IMR-90 (cell line): Measurements from ENCODE around the gene C2orf68. TPM values are rescaled to one million over a fixed set of nuclear protein-coding genes. Genes with fewer than 3 reads are reported as not detected.

Experiments used
- ATAC-seq: fragments of 200-7000 bp; cut with Tn5 transposase; 2 replicates; pipeline ENCODE4 v1.9.1; 2020; ENCODE audit warnings: low read depth, mild to moderate bottlenecking, moderate library complexity
- BruUV-seq: library from RNA; stranded (reverse); fragments of 400-500 nt; replicated peaks from 2 replicates; lab custom pipeline; 2021; lab: Mats Ljungman, UMichigan
- CTCF ChIA-PET: fragments of 300-600 bp; formaldehyde crosslinking; extraction: SDS; loops from one replicate; lab custom pipeline; 2021; ENCODE audit warnings: antibody characterized with exemption; lab: Yijun Ruan, JAX
- POLR2A ChIA-PET: fragments of 300-600 bp; sonication (Branson Sonifier 250); formaldehyde crosslinking; loops from one replicate; lab custom pipeline; 2022; ENCODE audit warnings: antibody characterized with exemption; ENCODE audit not compliant: unreplicated experiment; lab: Charles Lee
- DNase-seq: peaks from one replicate; pipeline ENCODE4 v3.0.0; 2013
- H2AFZ ChIP-seq: replicated peaks from 2 replicates; pipeline ENCODE3; 2013; ENCODE audit warnings: low read length, mild to moderate bottlenecking; ENCODE audit not compliant: poor library complexity
- H2AK5ac ChIP-seq: 2 replicates; pipeline ENCODE4 v1.6.1; 2013; ENCODE audit warnings: low read depth, low read length, inconsistent platforms
- H2AK9ac ChIP-seq: replicated peaks from 2 replicates; pipeline ENCODE3; 2013; ENCODE audit warnings: mild to moderate bottlenecking, low read depth, low read length, moderate library complexity; ENCODE audit not compliant: poor library complexity
- H2BK120ac ChIP-seq: 2 replicates; pipeline ENCODE4 v1.6.1; 2013; ENCODE audit warnings: low read depth, low read length, inconsistent platforms
- H2BK15ac ChIP-seq: 3 replicates; pipeline ENCODE4 v1.6.1; 2013; ENCODE audit warnings: low read depth, low read length, inconsistent platforms
- H2BK20ac ChIP-seq: 2 replicates; pipeline ENCODE4 v1.6.1; 2013; ENCODE audit warnings: low read depth, mild to moderate bottlenecking, inconsistent platforms, low read length, moderate library complexity
- H2BK5ac ChIP-seq: 2 replicates; pipeline ENCODE4 v1.6.1; 2013; ENCODE audit warnings: mild to moderate bottlenecking, low read depth, low read length, inconsistent platforms; ENCODE audit not compliant: poor library complexity, severe bottlenecking
- H3K14ac ChIP-seq: replicated peaks from 2 replicates; pipeline ENCODE4 v1.6.1; 2013; ENCODE audit warnings: low read depth, low read length, inconsistent platforms
- H3K18ac ChIP-seq: 2 replicates; pipeline ENCODE4 v1.6.1; 2013; ENCODE audit warnings: low read depth, low read length, control low read depth
- H3K23ac ChIP-seq: 2 replicates; pipeline ENCODE4 v1.6.1; 2013; ENCODE audit warnings: low read depth, low read length, inconsistent platforms
- H3K27ac ChIP-seq: 2 replicates; pipeline ENCODE4 v1.5.1; 2013; ENCODE audit warnings: mild to moderate bottlenecking, control low read depth, low read length; ENCODE audit not compliant: insufficient read depth
- H3K27me3 ChIP-seq: 2 replicates; pipeline ENCODE4 v1.6.1; 2013; ENCODE audit warnings: low read length; ENCODE audit not compliant: control insufficient read depth, insufficient read depth
- H3K36me3 ChIP-seq: 2 replicates; pipeline ENCODE4 v1.6.1; 2013; ENCODE audit warnings: low read length, mixed read lengths; ENCODE audit not compliant: control insufficient read depth, insufficient read depth
- H3K4ac ChIP-seq: 2 replicates; pipeline ENCODE4 v1.6.1; 2013; ENCODE audit warnings: low read depth, low read length, inconsistent platforms
- H3K4me1 ChIP-seq: 2 replicates; pipeline ENCODE4 v1.6.1; 2013; ENCODE audit warnings: low read length, mixed read lengths; ENCODE audit not compliant: control insufficient read depth, insufficient read depth
- H3K4me2 ChIP-seq: 2 replicates; pipeline ENCODE4 v1.6.1; 2013; ENCODE audit warnings: low read depth, mild to moderate bottlenecking, control low read depth, low read length, moderate library complexity
- H3K4me3 ChIP-seq: 2 replicates; pipeline ENCODE4 v1.5.1; 2013; ENCODE audit warnings: low read depth, mild to moderate bottlenecking, control low read depth, low read length, moderate library complexity; ENCODE audit not compliant: insufficient read depth
- H3K56ac ChIP-seq: 2 replicates; pipeline ENCODE4 v1.6.1; 2013; ENCODE audit warnings: low read length, inconsistent platforms; ENCODE audit not compliant: insufficient read depth; ENCODE audit errors: extremely low read depth
- H3K79me1 ChIP-seq, 2 experiments: 2 replicates each; pipeline ENCODE4 v1.6.1; 2013; ENCODE audit warnings: low read length in 2 of 2, inconsistent platforms in 1 of 2, low read depth in 1 of 2
- H3K9ac ChIP-seq: 2 replicates; pipeline ENCODE4 v1.6.1; 2013; ENCODE audit warnings: low read depth, low read length, control low read depth
- H3K9me1 ChIP-seq: 2 replicates; pipeline ENCODE4 v1.6.1; 2013; ENCODE audit warnings: low read length, inconsistent platforms; ENCODE audit not compliant: insufficient read depth
- H3K9me3 ChIP-seq: 2 replicates; pipeline ENCODE4 v1.6.1; 2013; ENCODE audit warnings: low read length; ENCODE audit not compliant: control insufficient read depth, insufficient read depth
- H4K20me1 ChIP-seq: 2 replicates; pipeline ENCODE4 v1.6.1; 2013; ENCODE audit warnings: low read length, inconsistent platforms; ENCODE audit not compliant: insufficient read depth
- H4K5ac ChIP-seq: 2 replicates; pipeline ENCODE4 v1.6.1; 2013; ENCODE audit warnings: mild to moderate bottlenecking, low read depth, low read length, control low read depth
- H4K8ac ChIP-seq, 2 experiments: 2 replicates each; pipeline ENCODE4 v1.6.1; 2013; ENCODE audit warnings: low read depth in 2 of 2, low read length in 2 of 2, control low read depth in 1 of 2, inconsistent platforms in 1 of 2
- H4K91ac ChIP-seq: 2 replicates; pipeline ENCODE4 v1.6.1; 2013; ENCODE audit warnings: low read depth, low read length, inconsistent platforms; ENCODE audit not compliant: insufficient read depth
- CEBPB ChIP-seq: IDR thresholded peaks from 2 replicates; pipeline ENCODE4 v1.6.1; 2012; ENCODE audit warnings: low read depth, low read length, improper control_type of control experiment
- CHD1 ChIP-seq: IDR thresholded peaks from 2 replicates; pipeline ENCODE4 v1.6.1; 2012; ENCODE audit warnings: low read depth, low read length, improper control_type of control experiment
- MAFK ChIP-seq: IDR thresholded peaks from 2 replicates; pipeline ENCODE4 v1.6.1; 2012; ENCODE audit warnings: low read depth, low read length, improper control_type of control experiment
- MXI1 ChIP-seq: IDR thresholded peaks from 2 replicates; pipeline ENCODE4 v1.6.1; 2012; ENCODE audit warnings: low read depth, mild to moderate bottlenecking, low read length, moderate library complexity, borderline replicate concordance
- NFE2L2 ChIP-seq: fragments of 150-350 bp; IDR thresholded peaks from 2 replicates; pipeline ENCODE4 v1.6.1; 2016; ENCODE audit warnings: low read depth, mild to moderate bottlenecking, low read length
- RAD21 ChIP-seq: IDR thresholded peaks from 2 replicates; pipeline ENCODE4 v1.6.1; 2012; ENCODE audit warnings: low read length, improper control_type of control experiment
- RCOR1 ChIP-seq: IDR thresholded peaks from 2 replicates; pipeline ENCODE4 v1.6.1; 2012; ENCODE audit warnings: mild to moderate bottlenecking, low read length, improper control_type of control experiment; ENCODE audit not compliant: insufficient replicate concordance
- RFX5 ChIP-seq: IDR thresholded peaks from 2 replicates; pipeline ENCODE4 v1.8.0; 2012; ENCODE audit warnings: low read depth, mild to moderate bottlenecking, low read length, moderate library complexity
- SMC3 ChIP-seq: fragments of 150-350 bp; IDR thresholded peaks from 2 replicates; pipeline ENCODE4 v1.6.1; 2016; ENCODE audit warnings: low read depth, mild to moderate bottlenecking, antibody characterized with exemption, low read length, moderate library complexity
- WGBS, 2 experiments: methylation state at CpG; one replicate each; pipeline versions ENCODE4 v1.1.5 to v1.1.7; 2013; ENCODE audit warnings: missing lambda C conversion rate in 2 of 2; ENCODE audit not compliant: insufficient read length in 1 of 2; ENCODE audit errors: extremely low coverage in 2 of 2; 5-methylcytosine and 5-hydroxymethylcytosine counted together
- dilution Hi-C: fragments of 300-500 bp; cut with HindIII; formaldehyde crosslinking; loops from one replicate; pipeline ENCODE4 v1.14.3; 2018; ENCODE audit warnings: low sequenced_read_pairs; ENCODE audit not compliant: unreplicated experiment
- in situ Hi-C: fragments of 300-500 bp; cut with MboI; formaldehyde crosslinking; loops from 3 replicates; pipeline ENCODE4 v1.14.3; 2019; ENCODE audit warnings: low sequenced_read_pairs, inconsistent platforms, mixed read lengths
- intact Hi-C: fragments of 100-400 bp; cut with micrococcal nuclease; formaldehyde crosslinking; loops from 2 replicates; pipeline ENCODE4 v1.10.0; 2022
- polyA plus RNA-seq, 3 experiments: library from polyadenylated mRNA; depleted of rRNA; stranded (reverse); fragments of >200 nt; gene quantifications; 2 replicates each; pipeline ENCODE4 v1.2.3, GENCODE V29; 2012; ENCODE audit warnings: low replicate concordance in 1 of 3
- total RNA-seq: library from RNA; depleted of rRNA; stranded (reverse); fragments of >200 nt; gene quantifications from 2 replicates; pipeline ENCODE4 v1.2.3, GENCODE V29; 2012
- TF ChIP-seq, protein P1 (sequence below): conservative IDR thresholded peaks from 2 replicates; pipeline ENCODE4 v1.5.1; 2012; ENCODE audit warnings: mild to moderate bottlenecking, low read depth, low read length, improper control_type of control experiment
- TF ChIP-seq, protein P2 (sequence below): fragments of 150-350 bp; IDR thresholded peaks from 2 replicates; pipeline ENCODE4 v1.6.1; 2016; ENCODE audit warnings: low read depth, mild to moderate bottlenecking, low read length, moderate library complexity, borderline replicate concordance
- TF ChIP-seq, protein P3 (sequence below): fragments of 150-350 bp; IDR thresholded peaks from 2 replicates; pipeline ENCODE4 v1.6.1; 2017; ENCODE audit warnings: mild to moderate bottlenecking, antibody characterized with exemption, low read length, low read depth

Gene C2orf68
- total and polyA plus RNA-seq, 2 of the 4 experiments (the other 2 are of a cell fraction): 6.8 to 10.1 TPM

DNA sequence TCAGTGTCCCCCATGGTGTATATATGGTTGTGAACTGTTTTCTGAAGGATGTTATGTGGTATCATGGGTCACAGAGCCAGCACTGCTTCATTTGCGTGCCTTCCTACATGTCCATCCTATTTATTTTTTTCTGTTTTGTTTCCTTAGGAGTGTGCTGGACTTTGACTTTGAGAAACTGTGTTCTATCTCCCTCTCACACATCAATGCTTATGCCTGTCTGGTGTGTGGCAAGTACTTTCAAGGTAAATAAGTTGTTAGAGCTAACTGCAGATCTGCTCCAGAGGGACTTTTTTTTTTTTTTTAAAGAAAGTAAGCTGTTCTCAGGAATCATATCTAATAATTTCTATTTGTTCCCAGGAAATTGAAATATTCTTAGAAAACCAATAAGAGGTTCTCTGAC lies 9.5 kb upstream of the C2orf68 start:
- peaks cover 9% of the 10 kb centered on the region; the same call in 1 of the 2 replicates for H4K20me1 ChIP-seq

More for the DNA sequence above, 9.5 kb upstream of the C2orf68 start:
- no peak for DNase-seq
- no peak overlapping the region for H3K18ac ChIP-seq
- no peak overlapping the region for H2AK9ac ChIP-seq
- no peak for ATAC-seq
- no peak overlapping the region for H3K14ac ChIP-seq
- no peak overlapping the region for H4K5ac ChIP-seq
- no peak overlapping the region for H3K27ac ChIP-seq
- no peak overlapping the region for H2BK20ac ChIP-seq
- H3K56ac ChIP-seq: no peak overlapping the region
- no peak overlapping the region for H2BK15ac ChIP-seq
- H3K36me3 ChIP-seq: peaks cover 42% of the 10 kb centered on the region
- no peak overlapping the region for H2BK120ac ChIP-seq
- no peak overlapping the region for H3K23ac ChIP-seq
- intact Hi-C loops: no loop called here
- H2BK5ac ChIP-seq: no peak overlapping the region
- no peaks in the 10 kb centered on the region for H3K9me3 ChIP-seq
- dilution Hi-C loops: no loop called here
- WGBS, 2 experiments: no CpG with 5 or more reads among the region's 1 CpG
- BruUV-seq: no TSS peak
- no peak overlapping the region for H2AK5ac ChIP-seq
- POLR2A ChIA-PET: no interaction called here
- peaks cover 2% of the 10 kb centered on the region; the same call in 1 of the 2 replicates for H3K4me1 ChIP-seq
- no peak overlapping the region for H3K9ac ChIP-seq
- H3K4me2 ChIP-seq: no peak overlapping the region
- no peak overlapping the region for H3K4me3 ChIP-seq
- CTCF ChIA-PET: interaction anchor here (0.7 kb wide), 1 partner anchor 14 kb away, joined by 4 read pairs; no protein-coding TSS in a partner anchor
- no peak overlapping the region for H3K4ac ChIP-seq
- TF ChIP-seq NFE2L2 (no peak), CEBPB (no peak), RCOR1 (no peak), MAFK (no peak), RFX5 (no peak), MXI1 (no peak), SMC3 (no peak), CHD1 (no peak), RAD21 (no peak)
- TF ChIP-seq, protein P1, sequence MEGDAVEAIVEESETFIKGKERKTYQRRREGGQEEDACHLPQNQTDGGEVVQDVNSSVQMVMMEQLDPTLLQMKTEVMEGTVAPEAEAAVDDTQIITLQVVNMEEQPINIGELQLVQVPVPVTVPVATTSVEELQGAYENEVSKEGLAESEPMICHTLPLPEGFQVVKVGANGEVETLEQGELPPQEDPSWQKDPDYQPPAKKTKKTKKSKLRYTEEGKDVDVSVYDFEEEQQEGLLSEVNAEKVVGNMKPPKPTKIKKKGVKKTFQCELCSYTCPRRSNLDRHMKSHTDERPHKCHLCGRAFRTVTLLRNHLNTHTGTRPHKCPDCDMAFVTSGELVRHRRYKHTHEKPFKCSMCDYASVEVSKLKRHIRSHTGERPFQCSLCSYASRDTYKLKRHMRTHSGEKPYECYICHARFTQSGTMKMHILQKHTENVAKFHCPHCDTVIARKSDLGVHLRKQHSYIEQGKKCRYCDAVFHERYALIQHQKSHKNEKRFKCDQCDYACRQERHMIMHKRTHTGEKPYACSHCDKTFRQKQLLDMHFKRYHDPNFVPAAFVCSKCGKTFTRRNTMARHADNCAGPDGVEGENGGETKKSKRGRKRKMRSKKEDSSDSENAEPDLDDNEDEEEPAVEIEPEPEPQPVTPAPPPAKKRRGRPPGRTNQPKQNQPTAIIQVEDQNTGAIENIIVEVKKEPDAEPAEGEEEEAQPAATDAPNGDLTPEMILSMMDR: no peak
- TF ChIP-seq, protein P2, sequence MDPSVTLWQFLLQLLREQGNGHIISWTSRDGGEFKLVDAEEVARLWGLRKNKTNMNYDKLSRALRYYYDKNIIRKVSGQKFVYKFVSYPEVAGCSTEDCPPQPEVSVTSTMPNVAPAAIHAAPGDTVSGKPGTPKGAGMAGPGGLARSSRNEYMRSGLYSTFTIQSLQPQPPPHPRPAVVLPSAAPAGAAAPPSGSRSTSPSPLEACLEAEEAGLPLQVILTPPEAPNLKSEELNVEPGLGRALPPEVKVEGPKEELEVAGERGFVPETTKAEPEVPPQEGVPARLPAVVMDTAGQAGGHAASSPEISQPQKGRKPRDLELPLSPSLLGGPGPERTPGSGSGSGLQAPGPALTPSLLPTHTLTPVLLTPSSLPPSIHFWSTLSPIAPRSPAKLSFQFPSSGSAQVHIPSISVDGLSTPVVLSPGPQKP: no peak
- TF ChIP-seq, protein P3, sequence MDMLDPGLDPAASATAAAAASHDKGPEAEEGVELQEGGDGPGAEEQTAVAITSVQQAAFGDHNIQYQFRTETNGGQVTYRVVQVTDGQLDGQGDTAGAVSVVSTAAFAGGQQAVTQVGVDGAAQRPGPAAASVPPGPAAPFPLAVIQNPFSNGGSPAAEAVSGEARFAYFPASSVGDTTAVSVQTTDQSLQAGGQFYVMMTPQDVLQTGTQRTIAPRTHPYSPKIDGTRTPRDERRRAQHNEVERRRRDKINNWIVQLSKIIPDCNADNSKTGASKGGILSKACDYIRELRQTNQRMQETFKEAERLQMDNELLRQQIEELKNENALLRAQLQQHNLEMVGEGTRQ: no peak
- H3K27me3 ChIP-seq: no peaks in the 10 kb centered on the region
- H3K9me1 ChIP-seq: peaks cover 5% of the 10 kb centered on the region
- peaks cover 31 to 36% of the 10 kb centered on the region in 2 experiments for H3K79me1 ChIP-seq
- H4K91ac ChIP-seq: no peak overlapping the region
- H4K8ac ChIP-seq: no peak overlapping the region
- no peak overlapping the region for H2AFZ ChIP-seq
- in situ Hi-C loops: no loop called here
